Neuronal stem cell (in vitro differentiated cells): Measurements from ENCODE around the gene TRPM2.

Experiments
- DNase-seq: peaks from one replicate; pipeline ENCODE4 v3.0.0-alpha.2; 2013; ENCODE audit warnings: low spot score
- H2AFZ ChIP-seq: one replicate; pipeline ENCODE4 v1.6.1; 2013; ENCODE audit warnings: mild to moderate bottlenecking, low read length, inconsistent platforms
- H2AK5ac ChIP-seq: 2 replicates; pipeline ENCODE4 v1.6.1; 2013; ENCODE audit warnings: low read depth, mild to moderate bottlenecking, inconsistent platforms, low read length, moderate library complexity, mixed read lengths
- H2BK120ac ChIP-seq: 2 replicates; pipeline ENCODE4 v1.6.1; 2013; ENCODE audit warnings: low read depth, mild to moderate bottlenecking, inconsistent platforms, low read length, moderate library complexity, mixed read lengths
- H2BK12ac ChIP-seq: one replicate; pipeline ENCODE4 v1.6.1; 2013; ENCODE audit warnings: low read length, inconsistent platforms
- H2BK15ac ChIP-seq: 2 replicates; pipeline ENCODE4 v1.6.1; 2013; ENCODE audit warnings: mild to moderate bottlenecking, low read length, inconsistent platforms, mixed read lengths
- H2BK5ac ChIP-seq: one replicate; pipeline ENCODE4 v1.6.1; 2013; ENCODE audit warnings: inconsistent platforms, mild to moderate bottlenecking, low read length, moderate library complexity
- H3K14ac ChIP-seq: one replicate; pipeline ENCODE4 v1.6.1; 2013; ENCODE audit warnings: low read length, inconsistent platforms
- H3K18ac ChIP-seq: 2 replicates; pipeline ENCODE4 v1.6.1; 2013; ENCODE audit warnings: low read length, inconsistent platforms
- H3K23ac ChIP-seq: 2 replicates; pipeline ENCODE4 v1.6.1; 2013; ENCODE audit warnings: low read depth, mild to moderate bottlenecking, mixed read lengths, low read length, inconsistent platforms; ENCODE audit not compliant: poor library complexity
- H3K27ac ChIP-seq: replicated peaks from 3 replicates; pipeline ENCODE4 v1.5.1; 2013; ENCODE audit warnings: low read length, inconsistent platforms
- H3K27me3 ChIP-seq, 3 experiments: 2 replicates each; pipeline ENCODE4 v1.6.1; 2013; ENCODE audit warnings: low read length in 3 of 3, mild to moderate bottlenecking in 2 of 3, inconsistent platforms in 1 of 3, low read depth in 1 of 3, mixed read lengths in 1 of 3, moderate library complexity in 1 of 3; ENCODE audit not compliant: control insufficient read depth in 3 of 3, insufficient read depth in 3 of 3
- H3K36me3 ChIP-seq, 2 donors: replicated peaks in 1 of 2; 2 replicates each; pipeline ENCODE4 v1.6.1; 2013; ENCODE audit warnings: low read length in 2 of 2; ENCODE audit not compliant: control insufficient read depth in 2 of 2, insufficient read depth in 2 of 2
- H3K4ac ChIP-seq: 2 replicates; pipeline ENCODE4 v1.6.1; 2013; ENCODE audit warnings: inconsistent platforms, mild to moderate bottlenecking, low read length, moderate library complexity
- H3K4me1 ChIP-seq, 2 donors: 1 replicate in 1 of 2; 2 replicates in 1 of 2; pipeline ENCODE4 v1.6.1; 2013; ENCODE audit warnings: low read length in 2 of 2, low read depth in 1 of 2; ENCODE audit not compliant: control insufficient read depth in 2 of 2, insufficient read depth in 1 of 2
- H3K4me2 ChIP-seq: one replicate; pipeline ENCODE4 v1.6.1; 2013; ENCODE audit warnings: mild to moderate bottlenecking, low read length, inconsistent platforms; ENCODE audit not compliant: insufficient read depth, poor library complexity, severe bottlenecking
- H3K4me3 ChIP-seq, 2 donors: 2 replicates each; pipeline ENCODE4 v1.5.1; 2013; ENCODE audit warnings: low read length in 2 of 2, mild to moderate bottlenecking in 2 of 2, inconsistent platforms in 1 of 2, moderate library complexity in 1 of 2
- H3K79me1 ChIP-seq: one replicate; pipeline ENCODE4 v1.6.1; 2013; ENCODE audit warnings: low read depth, mild to moderate bottlenecking, inconsistent platforms, low read length, moderate library complexity
- H3K9ac ChIP-seq: one replicate; pipeline ENCODE4 v1.6.1; 2013; ENCODE audit warnings: mild to moderate bottlenecking, low read depth, low read length, inconsistent platforms; ENCODE audit not compliant: poor library complexity
- H3K9me3 ChIP-seq, 2 donors: replicated peaks in 1 of 2; 2 replicates each; pipeline versions ENCODE3 to v1.6.1; 2013; ENCODE audit warnings: low read length in 2 of 2, mild to moderate bottlenecking in 2 of 2, inconsistent platforms in 1 of 2, low read depth in 1 of 2, mixed read lengths in 1 of 2, moderate library complexity in 1 of 2; ENCODE audit not compliant: control insufficient read depth in 2 of 2, insufficient read depth in 1 of 2
- H4K8ac ChIP-seq: one replicate; pipeline ENCODE4 v1.6.1; 2013; ENCODE audit warnings: low read depth, mild to moderate bottlenecking, inconsistent platforms, low read length, moderate library complexity
- H4K91ac ChIP-seq: one replicate; pipeline ENCODE4 v1.6.1; 2013; ENCODE audit warnings: low read length, low read depth, mild to moderate bottlenecking, inconsistent platforms; ENCODE audit not compliant: poor library complexity
- WGBS, 2 donors: extraction: QIAGEN DNeasy Blood & Tissue Kit; methylation state at CpG; one replicate each; pipeline ENCODE4 v1.1.7; 2013; ENCODE audit warnings: missing lambda C conversion rate in 2 of 2, mixed read lengths in 1 of 2; ENCODE audit not compliant: insufficient read length in 2 of 2, insufficient replicate concordance in 1 of 2; ENCODE audit errors: extremely low coverage in 2 of 2; 5-methylcytosine and 5-hydroxymethylcytosine counted together

The TRPM2 gene

DNA sequence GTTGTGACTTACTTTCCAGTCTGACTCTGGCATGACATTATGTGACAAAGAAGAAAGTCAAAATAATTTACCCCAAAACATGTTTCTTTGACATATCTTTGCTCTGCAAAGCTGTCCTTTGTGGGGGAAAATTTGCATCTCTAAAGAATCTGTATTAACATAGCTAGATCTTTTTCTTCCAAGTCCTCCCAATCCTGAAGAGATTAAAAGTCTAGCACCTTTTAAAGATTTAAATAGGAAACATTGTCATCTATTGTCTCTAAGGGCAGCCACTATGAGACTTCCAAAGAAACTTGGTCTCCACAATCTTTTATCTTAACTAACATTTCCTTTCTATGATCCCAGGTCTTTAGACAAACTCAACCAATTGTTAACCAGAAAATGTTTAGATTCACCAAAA lies 117.9 kb downstream of the TRPM2 start:
- no peak overlapping the region for H2BK12ac ChIP-seq
- no peak overlapping the region for H3K4me3 ChIP-seq

DNA sequence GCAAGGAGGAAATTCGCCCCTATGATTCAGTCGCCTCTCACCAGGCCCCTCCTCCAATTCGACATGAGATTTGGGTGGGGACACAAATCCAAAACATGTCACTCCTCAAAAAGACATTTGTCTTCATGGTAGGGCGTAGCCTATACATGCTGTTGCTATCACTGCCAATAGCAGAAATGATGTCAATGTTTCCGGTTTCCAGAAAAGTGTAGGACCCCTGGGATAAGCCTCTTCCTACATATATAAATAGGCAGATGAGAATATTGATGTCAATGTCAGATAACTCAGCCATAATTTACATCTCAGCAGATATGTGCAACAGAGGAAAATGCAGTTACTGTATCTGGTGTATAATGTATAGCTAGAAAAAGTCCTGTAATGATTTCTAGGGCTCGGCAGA lies 118.6 kb downstream of the TRPM2 start:
- Histone ChIP-seq H3K4me1 (no peaks in the 10 kb centered on the region), H2BK12ac (no peak overlapping the region), H2BK120ac (no peak overlapping the region), H3K23ac (no peak overlapping the region), H3K36me3 (no peaks in the 10 kb centered on the region), H3K79me1 (no peaks in the 10 kb centered on the region), H4K91ac (no peak overlapping the region), H2AFZ (no peak overlapping the region), H3K14ac (no peak overlapping the region), H2AK5ac (no peak overlapping the region), H2BK5ac (no peak overlapping the region), H3K18ac (no peak overlapping the region), H4K8ac (no peak overlapping the region), H3K9ac (no peak overlapping the region), H3K4me3 (no peak overlapping the region), H3K9me3 (no peaks in the 10 kb centered on the region), H3K4me2 (no peak overlapping the region), H2BK15ac (no peak overlapping the region), H3K27ac (no peak overlapping the region), H3K4ac (no peak overlapping the region), H3K27me3 (no peaks in the 10 kb centered on the region)
- DNase-seq = no peak
- WGBS, 2 donors = no CpG with 5 or more reads among the region's 6 CpGs

More for the DNA sequence above, 117.9 kb downstream of the TRPM2 start:
- Histone ChIP-seq H3K4me1 (no peaks in the 10 kb centered on the region), H3K18ac (no peak overlapping the region), H3K79me1 (no peaks in the 10 kb centered on the region), H3K4me2 (no peak overlapping the region), H3K27me3 (no peaks in the 10 kb centered on the region), H3K4ac (no peak overlapping the region), H2AK5ac (no peak overlapping the region), H4K8ac (no peak overlapping the region), H3K36me3 (no peaks in the 10 kb centered on the region), H3K9ac (no peak overlapping the region), H2BK120ac (no peak overlapping the region), H3K27ac (no peak overlapping the region), H3K14ac (no peak overlapping the region), H2BK15ac (no peak overlapping the region), H3K23ac (no peak overlapping the region), H3K9me3 (no peaks in the 10 kb centered on the region), H2BK5ac (no peak overlapping the region), H2AFZ (no peak overlapping the region), H4K91ac (no peak overlapping the region)
- DNase-seq = no peak

DNA sequence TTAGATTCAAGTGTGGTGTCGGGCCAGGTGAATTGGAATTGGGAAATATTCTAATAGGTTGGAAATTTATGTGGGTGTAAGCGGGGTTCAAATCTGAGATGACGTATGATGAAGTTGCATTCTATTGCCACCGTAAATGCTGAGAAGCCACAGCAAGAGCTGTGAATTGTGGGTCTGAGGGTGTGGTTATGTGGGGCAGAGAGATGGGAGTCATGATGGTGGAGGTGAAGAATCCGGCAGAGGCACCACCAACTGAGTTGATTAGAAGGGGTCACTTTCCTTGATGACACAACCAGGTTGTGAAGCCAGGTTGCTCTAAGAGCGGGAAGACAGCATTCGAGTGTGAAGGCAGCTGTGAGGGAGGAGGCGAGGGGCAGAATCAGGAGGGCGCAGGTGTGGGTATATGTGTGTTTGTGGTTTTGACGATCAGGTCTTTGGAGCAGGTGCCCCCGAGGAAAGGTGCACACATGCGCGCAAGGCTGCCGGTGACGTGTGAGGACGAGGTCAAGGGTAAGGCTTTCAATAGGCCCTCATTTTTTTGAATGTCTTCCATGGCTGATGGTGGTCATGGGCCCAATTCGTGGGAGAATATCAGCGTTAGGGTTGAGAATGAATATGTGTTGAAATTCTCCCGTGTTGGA lies 120.6 kb downstream of the TRPM2 start:
- Histone ChIP-seq H3K36me3 (no peaks in the 10 kb centered on the region), H3K4ac (no peak overlapping the region)

DNA sequence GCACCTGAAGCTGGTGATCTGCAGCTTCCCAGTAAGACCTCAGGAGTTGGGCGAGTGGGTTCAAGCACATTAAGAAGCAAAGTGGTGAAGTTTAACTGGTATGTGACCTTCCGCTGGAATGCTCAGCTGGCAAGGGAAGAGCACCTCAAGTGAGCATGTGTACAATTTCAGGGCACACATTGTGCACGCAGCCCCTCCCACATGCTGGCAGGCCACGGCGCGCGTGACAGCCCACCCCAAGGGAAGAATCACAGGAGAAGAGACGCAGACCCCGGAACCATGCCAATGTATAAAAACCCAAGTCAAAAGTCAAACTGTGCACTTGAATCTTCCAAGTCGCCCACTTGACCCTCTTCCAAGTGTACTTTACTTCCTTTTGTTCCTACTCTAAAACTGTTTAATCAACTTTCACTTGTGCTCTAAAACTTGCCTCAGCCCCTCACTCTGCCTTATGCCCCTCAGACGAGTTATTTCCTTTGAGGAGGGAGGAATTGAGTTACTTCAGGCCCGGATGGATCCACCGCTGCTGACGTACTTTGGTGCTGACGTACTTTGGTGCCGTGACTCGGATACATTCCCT lies 121.9 kb downstream of the TRPM2 start:
- Histone ChIP-seq H3K14ac (no peak overlapping the region), H3K9me3 (peaks cover 0 to 5% of the 10 kb centered on the region in 2 donors), H3K79me1 (no peaks in the 10 kb centered on the region), H3K9ac (no peak overlapping the region), H3K27ac (no peak overlapping the region), H2AFZ (no peak overlapping the region), H3K18ac (no peak overlapping the region), H4K91ac (no peak overlapping the region), H3K4me3 (no peak overlapping the region), H3K4me2 (no peak overlapping the region), H2BK5ac (no peak overlapping the region), H3K36me3 (no peaks in the 10 kb centered on the region), H2BK15ac (no peak overlapping the region), H3K27me3 (peaks cover 0 to 2% (median 0%) of the 10 kb centered on the region in 3 experiments), H2BK120ac (no peak overlapping the region), H2BK12ac (no peak overlapping the region), H3K4me1 (no peaks in the 10 kb centered on the region), H3K4ac (no peak overlapping the region), H3K23ac (no peak overlapping the region), H2AK5ac (no peak overlapping the region), H4K8ac (no peak overlapping the region)
- no peak for DNase-seq
- WGBS, 2 donors = no CpG with 5 or more reads among the region's 17 CpGs

More for the DNA sequence above, 120.6 kb downstream of the TRPM2 start:
- no CpG with 5 or more reads among the region's 19 CpGs for WGBS, 2 donors
- no peak for DNase-seq
- Histone ChIP-seq H3K18ac (no peak overlapping the region), H3K9ac (no peak overlapping the region), H3K4me1 (no peaks in the 10 kb centered on the region), H2BK120ac (no peak overlapping the region), H3K4me2 (no peak overlapping the region), H3K9me3 (peaks cover 0 to 5% of the 10 kb centered on the region in 2 donors), H3K4me3 (no peak overlapping the region), H2AFZ (no peak overlapping the region), H3K79me1 (no peaks in the 10 kb centered on the region), H3K14ac (peak overlapping the region; percentile 21), H2BK12ac (no peak overlapping the region), H3K27me3 (peaks cover 0 to 2% (median 0%) of the 10 kb centered on the region in 3 experiments), H3K27ac (no peak overlapping the region), H2BK15ac (no peak overlapping the region), H3K23ac (no peak overlapping the region), H2BK5ac (no peak overlapping the region), H4K91ac (no peak overlapping the region), H4K8ac (no peak overlapping the region), H2AK5ac (no peak overlapping the region)
